SJSA1 (cell line): ENCODE results near the gene TARS2. TPM values are rescaled to one million over a fixed set of nuclear protein-coding genes. Genes with fewer than 3 reads are reported as not detected.

Source experiments
- DNase-seq, 2 experiments: peaks; one replicate each; pipeline ENCODE4 v3.0.0-alpha.2; 2015 to 2020; ENCODE audit warnings: low spot score in 2 of 2, low read depth in 1 of 2
- H3K27ac ChIP-seq: fragments of 250-450 bp; sonication (Bioruptor Pico); 2 replicates; pipeline ENCODE4 v1.5.1; 2020; ENCODE audit warnings: mild to moderate bottlenecking, moderate library complexity
- H3K27me3 ChIP-seq: fragments of 250-450 bp; sonication (Bioruptor Pico); replicated peaks from 2 replicates; pipeline ENCODE4 v1.5.1; 2020; ENCODE audit warnings: mild to moderate bottlenecking, moderate library complexity
- H3K36me3 ChIP-seq: fragments of 250-450 bp; sonication (Bioruptor Pico); 2 replicates; pipeline ENCODE4 v1.5.1; 2020; ENCODE audit warnings: mild to moderate bottlenecking
- H3K4me1 ChIP-seq: fragments of 250-450 bp; sonication (Bioruptor Pico); replicated peaks from 2 replicates; pipeline ENCODE4 v1.6.1; 2021; ENCODE audit warnings: mild to moderate bottlenecking
- H3K4me3 ChIP-seq: fragments of 250-450 bp; sonication (Bioruptor Pico); 2 replicates; pipeline ENCODE4 v1.5.1; 2020; ENCODE audit warnings: mild to moderate bottlenecking
- H3K9me3 ChIP-seq: fragments of 250-450 bp; sonication (Bioruptor Pico); replicated peaks from 2 replicates; pipeline ENCODE4 v1.5.1; 2020; ENCODE audit warnings: mild to moderate bottlenecking
- total RNA-seq: library from RNA; depleted of rRNA; stranded (reverse); fragments of >200 nt; shearing (Covaris generic); gene quantifications from 2 replicates; pipeline ENCODE4 v1.2.3, GENCODE V29; 2014; rRNA removed

TARS2 gene, protein sequence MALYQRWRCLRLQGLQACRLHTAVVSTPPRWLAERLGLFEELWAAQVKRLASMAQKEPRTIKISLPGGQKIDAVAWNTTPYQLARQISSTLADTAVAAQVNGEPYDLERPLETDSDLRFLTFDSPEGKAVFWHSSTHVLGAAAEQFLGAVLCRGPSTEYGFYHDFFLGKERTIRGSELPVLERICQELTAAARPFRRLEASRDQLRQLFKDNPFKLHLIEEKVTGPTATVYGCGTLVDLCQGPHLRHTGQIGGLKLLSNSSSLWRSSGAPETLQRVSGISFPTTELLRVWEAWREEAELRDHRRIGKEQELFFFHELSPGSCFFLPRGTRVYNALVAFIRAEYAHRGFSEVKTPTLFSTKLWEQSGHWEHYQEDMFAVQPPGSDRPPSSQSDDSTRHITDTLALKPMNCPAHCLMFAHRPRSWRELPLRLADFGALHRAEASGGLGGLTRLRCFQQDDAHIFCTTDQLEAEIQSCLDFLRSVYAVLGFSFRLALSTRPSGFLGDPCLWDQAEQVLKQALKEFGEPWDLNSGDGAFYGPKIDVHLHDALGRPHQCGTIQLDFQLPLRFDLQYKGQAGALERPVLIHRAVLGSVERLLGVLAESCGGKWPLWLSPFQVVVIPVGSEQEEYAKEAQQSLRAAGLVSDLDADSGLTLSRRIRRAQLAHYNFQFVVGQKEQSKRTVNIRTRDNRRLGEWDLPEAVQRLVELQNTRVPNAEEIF
- 8.7 and 13.3 TPM in 2 replicates for total RNA-seq

DNA sequence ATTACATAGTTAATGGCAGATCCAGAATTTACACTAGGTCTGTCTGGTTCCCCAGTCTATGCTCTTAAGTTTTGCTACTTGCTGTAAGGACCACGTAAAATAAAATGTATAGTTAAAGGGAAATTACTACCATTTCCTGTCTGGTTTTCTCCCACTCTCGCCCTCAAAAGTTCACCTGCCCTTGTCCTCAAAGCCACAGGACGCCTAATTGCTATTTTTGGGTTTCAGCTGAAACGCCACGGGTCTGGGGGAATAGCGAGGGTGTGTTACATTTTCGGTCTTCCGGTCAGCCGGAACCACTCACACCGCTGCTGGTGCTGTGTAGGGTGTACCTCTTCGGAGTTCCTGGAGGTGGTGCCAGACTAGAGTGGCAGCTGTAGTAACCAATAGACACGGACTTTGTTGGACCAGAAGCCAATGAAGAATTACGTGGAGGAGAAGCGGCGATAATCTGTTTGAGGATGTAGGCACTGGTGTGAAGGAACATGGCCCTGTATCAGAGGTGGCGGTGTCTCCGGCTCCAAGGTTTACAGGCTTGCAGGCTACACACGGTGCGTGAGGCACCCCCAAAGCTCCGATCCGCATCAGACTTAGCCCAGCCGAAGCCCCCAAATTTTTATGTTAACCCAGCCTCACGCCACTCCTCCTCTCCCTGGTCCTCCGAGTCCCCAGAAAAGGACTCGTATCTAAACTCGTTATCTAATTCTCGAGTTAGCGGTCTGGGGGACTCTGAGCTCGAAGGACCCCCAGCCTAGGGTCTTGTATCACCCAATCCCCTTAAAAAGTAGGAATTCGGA is at the start of gene TARS2:
TSS of gene TARS2 (plus strand) at position 454 of the 797 bp plus-strand sequence. CDS start at position 486, 32 bp downstream.
- 0 out of 2 replicates have a peak within 1 kb of the TSS, but pooled peaks have one; percentile 1 for H3K27ac ChIP-seq
- DNase-seq: peak; percentile 92 to 97
- peak within 1 kb of the TSS; percentile 55 for H3K4me3 ChIP-seq
- H3K4me1 ChIP-seq: peaks cover 12% of the 10 kb centered on the region; the same call in 1 of the 2 replicates
- no peaks in the 10 kb centered on the region for H3K27me3 ChIP-seq
- no peaks in the 10 kb centered on the region for H3K9me3 ChIP-seq
- H3K36me3 ChIP-seq: peaks cover 22% of the 10 kb centered on the region

DNA sequence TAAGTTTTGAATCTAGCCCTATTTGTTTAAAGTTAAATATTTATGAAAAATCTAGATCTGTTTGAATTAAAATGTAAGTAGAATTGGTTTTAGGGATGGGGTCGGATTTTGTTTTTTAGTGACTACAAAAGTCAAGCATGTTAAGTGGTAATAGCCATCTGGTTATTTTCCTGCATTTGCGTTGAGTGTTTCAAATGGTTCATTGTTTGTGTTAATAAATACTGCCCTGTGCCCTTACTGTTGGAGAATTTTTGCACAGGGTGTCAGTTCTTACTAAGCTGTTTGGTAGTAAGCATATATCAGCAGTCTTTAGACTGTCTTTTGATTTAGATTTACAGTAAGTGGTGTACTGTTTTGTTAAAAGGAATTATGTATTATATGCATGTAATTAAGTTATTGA is 46.1 kb upstream of the TARS2 start:
- Histone ChIP-seq H3K36me3 (peaks cover 19% of the 10 kb centered on the region), H3K4me3 (no peak overlapping the region), H3K9me3 (no peaks in the 10 kb centered on the region), H3K4me1 (no peaks in the 10 kb centered on the region), H3K27ac (no peak overlapping the region), H3K27me3 (no peaks in the 10 kb centered on the region)
- no peak for DNase-seq

DNA sequence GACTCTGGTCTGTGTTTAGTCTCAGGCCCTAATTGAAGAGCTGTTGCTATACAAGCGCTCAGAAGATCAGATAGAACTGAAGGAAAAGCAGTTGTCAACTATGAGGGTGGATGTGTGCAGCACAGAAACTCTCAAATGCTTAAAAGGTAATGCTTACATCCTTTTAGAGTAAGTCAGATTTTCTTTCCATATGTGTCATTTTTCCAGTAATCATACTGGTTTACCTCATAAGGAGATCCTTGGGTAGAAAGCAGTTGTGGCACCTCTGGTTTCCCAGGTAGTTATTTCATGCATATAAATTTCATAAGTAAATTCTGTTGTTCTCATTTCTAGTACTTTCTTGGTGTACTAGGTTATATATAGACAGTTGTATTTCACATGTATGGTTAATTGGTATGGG is 43.0 kb upstream of the TARS2 start:
- Histone ChIP-seq H3K36me3 (peaks cover 44% of the 10 kb centered on the region), H3K27me3 (no peaks in the 10 kb centered on the region), H3K4me3 (no peak overlapping the region), H3K9me3 (no peaks in the 10 kb centered on the region), H3K4me1 (no peaks in the 10 kb centered on the region), H3K27ac (no peak overlapping the region)
- no peak for DNase-seq

DNA sequence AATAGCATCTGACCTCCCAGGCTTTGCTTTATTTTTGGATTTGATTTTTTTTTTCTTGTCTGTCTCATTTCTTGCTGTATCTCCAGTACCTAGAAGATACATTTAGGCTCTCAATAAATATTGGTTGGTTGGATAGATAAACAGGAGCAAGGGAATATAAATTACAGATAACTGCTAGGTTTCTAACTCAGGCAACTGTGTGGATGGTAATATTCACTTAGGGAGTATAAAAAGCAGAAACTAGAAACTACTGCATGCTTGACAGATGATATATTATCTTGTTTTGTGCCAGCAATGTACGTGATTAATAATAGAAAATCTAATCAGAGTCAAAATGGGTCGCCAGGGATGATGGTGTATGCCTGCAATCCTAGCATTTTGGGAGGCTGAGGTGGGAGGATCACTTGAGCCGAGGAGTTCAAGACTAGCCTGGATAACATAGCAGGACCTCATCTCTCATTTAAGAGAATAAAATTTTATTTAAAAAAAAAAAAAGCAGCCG is 31.0 kb upstream of the TARS2 start:
- Histone ChIP-seq H3K36me3 (peaks cover 41% of the 10 kb centered on the region), H3K27me3 (no peaks in the 10 kb centered on the region), H3K27ac (no peak overlapping the region), H3K9me3 (no peaks in the 10 kb centered on the region), H3K4me3 (no peak overlapping the region), H3K4me1 (no peaks in the 10 kb centered on the region)
- no peak for DNase-seq

DNA sequence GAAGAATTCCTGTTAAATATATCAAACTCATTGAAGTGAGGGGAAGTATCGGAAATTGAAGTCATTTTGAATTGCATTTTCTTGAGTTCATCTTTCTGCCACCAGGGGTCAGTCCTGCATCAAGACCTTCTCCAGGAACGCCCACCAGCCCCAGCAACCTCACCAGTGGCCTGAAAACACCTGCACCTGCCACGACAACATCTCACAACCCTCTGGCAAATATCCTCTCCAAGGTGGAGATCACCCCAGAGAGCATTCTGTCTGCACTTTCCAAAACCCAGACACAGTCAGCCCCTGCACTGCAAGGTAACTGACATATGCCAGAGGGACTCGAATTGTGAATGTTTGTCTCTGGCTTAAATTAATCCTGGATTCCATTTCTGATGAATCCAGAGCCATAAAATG is 22.8 kb upstream of the TARS2 start:
- H3K9me3 ChIP-seq: no peaks in the 10 kb centered on the region
- no peaks in the 10 kb centered on the region for H3K27me3 ChIP-seq
- peaks cover 40% of the 10 kb centered on the region for H3K36me3 ChIP-seq
- peak; percentile 41 to 57 for DNase-seq
- no peaks in the 10 kb centered on the region for H3K4me1 ChIP-seq
- H3K27ac ChIP-seq: no peak overlapping the region
- no peak overlapping the region for H3K4me3 ChIP-seq

DNA sequence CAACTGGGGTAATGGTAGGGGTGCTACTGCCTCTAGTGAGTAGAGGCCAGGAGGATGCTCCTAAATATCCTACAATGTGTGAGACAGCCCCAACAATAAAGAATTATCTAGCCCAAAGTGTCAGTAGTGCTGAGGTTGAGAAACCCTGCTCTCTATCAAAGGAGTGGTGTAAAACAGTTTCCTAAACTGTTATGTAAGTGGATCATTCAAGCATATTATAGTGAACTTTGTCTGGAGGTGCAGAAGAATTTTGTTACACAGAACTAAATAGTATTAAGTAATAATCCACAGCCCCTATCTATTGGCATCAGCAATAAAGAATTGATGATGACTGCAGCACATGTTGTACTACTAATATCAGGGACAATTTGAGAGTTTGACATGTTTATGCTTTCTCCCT is 20.3 kb upstream of the TARS2 start:
- H3K36me3 ChIP-seq: peaks cover 43% of the 10 kb centered on the region
- H3K27me3 ChIP-seq: no peaks in the 10 kb centered on the region
- no peak for DNase-seq
- no peaks in the 10 kb centered on the region for H3K4me1 ChIP-seq
- H3K27ac ChIP-seq: no peak overlapping the region
- no peak overlapping the region for H3K4me3 ChIP-seq
- H3K9me3 ChIP-seq: no peaks in the 10 kb centered on the region

DNA sequence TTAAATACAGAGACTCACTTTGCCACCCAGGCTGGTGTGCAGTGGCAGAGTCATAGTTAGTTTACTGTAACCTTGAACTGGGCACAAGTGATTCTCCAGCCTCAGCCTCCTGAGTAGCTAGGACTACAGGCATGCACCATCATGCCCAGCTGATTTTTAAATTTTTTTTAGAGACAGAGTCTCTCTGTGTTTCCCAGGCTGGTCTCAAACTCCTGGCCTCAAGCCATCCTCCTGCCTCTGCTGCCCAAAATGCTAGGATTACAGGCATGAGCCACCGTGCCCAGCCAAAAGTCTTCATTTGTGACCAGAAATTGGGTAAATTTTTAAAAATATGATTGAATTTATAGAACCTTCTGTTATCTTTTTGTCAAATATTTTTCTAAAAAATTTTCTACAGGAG is 17.9 kb upstream of the TARS2 start:
- Histone ChIP-seq H3K36me3 (peaks cover 55% of the 10 kb centered on the region), H3K27me3 (peaks cover 5% of the 10 kb centered on the region; the same call in 1 of the 2 replicates), H3K4me3 (no peak overlapping the region), H3K9me3 (no peaks in the 10 kb centered on the region), H3K4me1 (no peaks in the 10 kb centered on the region), H3K27ac (no peak overlapping the region)
- no peak for DNase-seq

DNA sequence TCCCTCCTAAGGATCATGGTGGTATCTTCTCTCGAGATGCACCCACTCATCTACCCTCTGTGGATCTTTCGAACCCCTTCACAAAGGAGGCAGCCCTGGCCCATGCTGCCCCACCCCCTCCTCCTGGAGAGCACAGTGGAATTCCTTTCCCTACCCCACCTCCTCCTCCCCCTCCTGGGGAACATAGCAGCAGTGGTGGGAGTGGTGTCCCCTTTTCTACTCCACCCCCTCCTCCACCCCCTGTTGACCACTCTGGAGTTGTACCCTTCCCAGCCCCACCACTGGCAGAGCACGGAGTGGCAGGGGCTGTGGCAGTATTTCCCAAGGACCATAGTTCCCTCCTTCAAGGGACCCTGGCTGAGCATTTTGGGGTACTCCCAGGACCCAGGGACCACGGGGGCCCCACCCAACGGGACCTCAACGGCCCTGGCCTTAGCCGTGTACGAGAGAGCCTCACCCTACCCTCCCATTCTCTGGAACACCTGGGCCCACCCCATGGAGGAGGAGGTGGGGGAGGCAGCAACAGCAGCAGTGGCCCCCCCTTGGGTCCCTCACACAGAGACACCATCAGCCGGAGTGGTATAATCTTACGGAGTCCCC is 14.5 kb upstream of the TARS2 start:
- Histone ChIP-seq H3K36me3 (peaks cover 38% of the 10 kb centered on the region), H3K27ac (no peak overlapping the region), H3K4me3 (no peak overlapping the region), H3K27me3 (peaks cover 11% of the 10 kb centered on the region; the same call in 1 of the 2 replicates), H3K9me3 (no peaks in the 10 kb centered on the region), H3K4me1 (peaks cover 21% of the 10 kb centered on the region)
- DNase-seq: no peak

DNA sequence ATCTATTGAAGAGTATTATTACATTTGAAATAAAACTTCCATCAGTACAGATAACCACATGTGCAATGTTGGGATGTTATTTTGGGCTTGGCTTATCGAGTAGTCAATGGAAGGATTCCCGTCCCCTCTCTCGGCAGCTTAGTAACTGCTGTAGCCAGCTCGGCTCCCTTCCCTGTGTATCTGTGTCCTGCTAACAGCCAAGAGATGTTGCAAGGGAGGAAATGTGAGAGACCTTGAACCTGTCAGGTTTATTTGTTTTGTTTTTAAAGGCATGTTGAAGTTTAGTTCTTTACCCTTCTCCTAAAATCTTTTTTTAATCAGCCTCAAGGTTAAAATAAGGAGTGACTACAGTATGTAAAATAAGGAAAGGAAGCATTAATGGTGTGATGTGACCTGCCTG is 13.6 kb upstream of the TARS2 start:
- Histone ChIP-seq H3K27ac (no peak overlapping the region), H3K9me3 (no peaks in the 10 kb centered on the region), H3K4me3 (no peak overlapping the region), H3K4me1 (peaks cover 26% of the 10 kb centered on the region), H3K36me3 (peaks cover 38% of the 10 kb centered on the region), H3K27me3 (peaks cover 11% of the 10 kb centered on the region; the same call in 1 of the 2 replicates)
- no peak for DNase-seq

DNA sequence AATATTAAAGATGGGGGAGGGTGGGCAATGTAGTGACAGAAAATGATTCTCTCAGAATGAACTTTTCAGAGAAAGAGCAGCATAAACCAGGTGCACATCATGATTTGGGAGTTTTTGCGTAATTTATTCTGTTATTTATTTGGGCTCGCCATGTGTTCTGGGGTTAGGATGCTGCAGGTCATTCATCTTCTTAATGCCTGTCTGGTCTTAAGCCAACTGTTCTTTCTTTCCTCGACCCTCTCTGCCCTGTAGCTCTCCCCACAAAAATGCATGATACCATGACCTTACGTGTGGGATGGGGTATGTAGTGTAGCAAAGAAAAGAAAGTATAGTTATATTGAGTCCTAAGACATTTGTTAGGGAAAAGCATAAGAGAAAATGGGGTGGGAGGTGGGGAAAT is 12.3 kb upstream of the TARS2 start:
- DNase-seq: no peak
- H3K27me3 ChIP-seq: peaks cover 20% of the 10 kb centered on the region
- peaks cover 35% of the 10 kb centered on the region for H3K36me3 ChIP-seq
- peaks cover 26% of the 10 kb centered on the region for H3K4me1 ChIP-seq
- no peak overlapping the region for H3K4me3 ChIP-seq
- no peak overlapping the region for H3K27ac ChIP-seq
- no peaks in the 10 kb centered on the region for H3K9me3 ChIP-seq

DNA sequence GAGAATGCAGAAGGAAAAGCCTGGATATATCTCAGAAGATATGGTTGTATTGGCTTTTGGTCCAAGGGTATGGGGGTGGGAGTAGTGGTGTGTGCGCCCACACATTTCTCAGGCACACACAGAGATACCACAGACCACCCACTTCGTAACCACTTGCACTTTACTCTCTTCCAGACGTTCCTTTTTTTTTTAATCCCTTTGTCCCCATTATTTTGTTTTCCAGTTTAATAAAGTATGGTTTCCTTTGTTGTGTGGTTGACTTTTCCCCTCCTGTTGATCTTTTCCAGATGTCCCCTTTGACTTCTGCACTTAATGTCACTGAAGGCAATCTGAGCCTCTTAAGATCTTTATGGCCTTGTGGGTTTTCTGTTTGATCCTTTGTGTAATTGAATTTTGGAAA is 10.5 kb upstream of the TARS2 start:
- DNase-seq: peak; percentile 61 to 79
- no peaks in the 10 kb centered on the region for H3K9me3 ChIP-seq

DNA sequence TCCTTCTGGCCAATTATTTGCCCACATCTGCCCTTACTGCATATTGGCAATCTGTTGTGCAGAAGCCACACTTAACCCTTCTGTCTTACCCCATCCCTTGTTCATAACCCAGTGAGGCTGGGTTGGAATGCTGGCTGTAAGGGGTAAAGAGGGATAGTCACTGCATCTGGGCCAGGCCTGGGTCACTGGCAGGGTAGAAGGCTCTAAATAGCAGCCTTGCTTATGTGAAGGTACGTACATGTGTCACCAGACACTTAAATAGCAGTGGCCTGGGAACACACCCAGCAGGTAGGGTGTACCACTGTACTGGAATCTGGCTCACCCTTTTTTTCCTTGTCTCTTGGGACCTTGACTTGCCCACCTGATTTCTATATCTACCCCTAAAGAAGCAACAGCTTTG is 9.9 kb upstream of the TARS2 start:
- Histone ChIP-seq H3K9me3 (no peaks in the 10 kb centered on the region), H3K4me3 (no peak overlapping the region), H3K27ac (no peak overlapping the region), H3K36me3 (peaks cover 10% of the 10 kb centered on the region), H3K4me1 (peaks cover 26% of the 10 kb centered on the region), H3K27me3 (peaks cover 20% of the 10 kb centered on the region)
- DNase-seq: no peak

More for the DNA sequence above, 10.5 kb upstream of the TARS2 start:
- H3K4me3 ChIP-seq: no peak overlapping the region
- peaks cover 26% of the 10 kb centered on the region for H3K4me1 ChIP-seq
- peaks cover 16% of the 10 kb centered on the region for H3K36me3 ChIP-seq
- peaks cover 20% of the 10 kb centered on the region for H3K27me3 ChIP-seq
- no peak overlapping the region for H3K27ac ChIP-seq

DNA sequence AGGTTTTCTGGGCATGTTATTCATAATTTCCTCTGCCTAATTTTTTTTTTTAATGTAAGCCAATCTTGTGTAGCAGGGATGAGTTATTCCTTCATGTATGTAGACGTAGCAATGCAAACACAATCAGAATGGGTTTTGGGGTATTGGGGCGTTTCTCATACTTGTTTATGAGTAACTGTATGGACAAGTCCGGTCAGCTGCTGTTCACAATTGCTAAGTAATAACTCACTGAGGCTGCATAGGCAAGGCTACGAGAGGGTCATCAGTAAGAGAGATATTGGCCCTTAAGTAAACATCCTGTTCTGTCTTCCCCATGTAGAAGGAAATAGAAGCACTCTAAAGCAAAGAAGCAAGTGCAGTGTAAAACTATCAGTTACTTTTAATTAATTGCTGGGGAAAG is 9.5 kb upstream of the TARS2 start:
- Histone ChIP-seq H3K4me1 (peaks cover 26% of the 10 kb centered on the region), H3K27ac (no peak overlapping the region), H3K9me3 (no peaks in the 10 kb centered on the region), H3K4me3 (no peak overlapping the region), H3K27me3 (peaks cover 20% of the 10 kb centered on the region), H3K36me3 (peaks cover 6% of the 10 kb centered on the region)
- no peak for DNase-seq
